K562 (cell line): ENCODE measurements around the gene LIPH. TPM values are rescaled to one million over a fixed set of nuclear protein-coding genes. Genes with fewer than 3 reads are reported as not detected.

Experiments
- BHLHE40 ChIP-seq: IDR thresholded peaks from 2 replicates; pipeline ENCODE4 v1.6.1; 2011; ENCODE audit warnings: low read length, improper control_type of control experiment
- KAT7 ChIP-seq: sonication (generic); formaldehyde crosslinking; IDR thresholded peaks from 2 replicates; pipeline ENCODE4 v1.8.0; 2022; ENCODE audit warnings: missing genetic modification reagents, mild to moderate bottlenecking, borderline replicate concordance
- PHF20 ChIP-seq: fragments of 450-650 bp; IDR thresholded peaks from 2 replicates; pipeline ENCODE4 v1.6.1; 2018; ENCODE audit not compliant: partially characterized antibody
- POLR2G ChIP-seq: fragments of 200-400 bp; formaldehyde crosslinking; IDR thresholded peaks from 2 replicates; pipeline ENCODE4 v1.6.1; 2017; ENCODE audit warnings: low read depth, mild to moderate bottlenecking, antibody characterized with exemption, low read length, moderate library complexity
- POU5F1 ChIP-seq: fragments of 150-350 bp; IDR thresholded peaks from 2 replicates; pipeline ENCODE4 v1.6.1; 2014; ENCODE audit warnings: borderline replicate concordance, low read length, low read depth, mild to moderate bottlenecking; ENCODE audit not compliant: partially characterized antibody
- SLC30A9 ChIP-seq: fragments of 250-450 bp; sonication (Bioruptor Pico); IDR thresholded peaks from 2 replicates; pipeline ENCODE4 v1.8.0; 2022; ENCODE audit warnings: mild to moderate bottlenecking, moderate library complexity
- THRAP3 ChIP-seq: fragments of 450-650 bp; IDR thresholded peaks from 2 replicates; pipeline ENCODE4 v1.6.1; 2016; ENCODE audit warnings: mild to moderate bottlenecking, inconsistent platforms, borderline replicate concordance
- polyA plus RNA-seq, 8 experiments: library from polyadenylated mRNA; depleted of rRNA in 4 of 8; stranded (reverse) in 5 of 8; unstranded in 3 of 8; fragments of >200 nt; fragmentation: Nextera tagmentation in 2 of 8; fragmentation: Illumina TruSeq in 1 of 8; extraction: Ambion mirVana in 2 of 8; extraction: Trizol in 1 of 8; gene quantifications; 2 replicates each; pipeline versions ENCODE4 v1.2.1 to v1.2.3, GENCODE V29; 2011 to 2014; ENCODE audit warnings: inconsistent platforms in 1 of 8, missing spikeins in 1 of 8
- total RNA-seq, 7 experiments: library from RNA; depleted of rRNA in 6 of 7; stranded (reverse); fragments of >200 nt in 6 of 7; fragmentation: Illumina TruSeq in 2 of 7; extraction: Trizol in 2 of 7; gene quantifications; 2 replicates each; pipeline versions ENCODE4 v1.2.1 to v1.2.3, GENCODE V29; 2011 to 2021; ENCODE audit warnings: low replicate concordance in 1 of 7
- TF ChIP-seq, protein P1 (sequence below): fragments of 450-650 bp; IDR thresholded peaks from 2 replicates; pipeline ENCODE4 v1.7.1; 2018; ENCODE audit warnings: mild to moderate bottlenecking, low read depth; ENCODE audit not compliant: partially characterized antibody
- TF ChIP-seq, protein P2 (sequence below): sonication (generic); formaldehyde crosslinking; IDR thresholded peaks from 2 replicates; pipeline ENCODE4 v1.9.0; 2022; ENCODE audit warnings: mild to moderate bottlenecking, missing genetic modification reagents
- TF ChIP-seq, protein P3 (sequence below): fragments of 450-650 bp; IDR thresholded peaks from 2 replicates; pipeline ENCODE4 v1.6.1; 2016
- TF ChIP-seq, protein P4 (sequence below), 2 experiments: fragments of 450-650 bp in 1 of 2; IDR thresholded peaks; 2 replicates each; pipeline ENCODE4 v1.6.1; 2011 to 2017; ENCODE audit warnings: low read depth in 2 of 2, antibody characterized with exemption in 1 of 2, borderline replicate concordance in 1 of 2, low read length in 1 of 2, mild to moderate bottlenecking in 1 of 2, mixed read lengths in 1 of 2; ENCODE audit not compliant: control insufficient read depth in 1 of 2
- TF ChIP-seq, protein P5 (sequence below): sonication (generic); formaldehyde crosslinking; IDR thresholded peaks from 2 replicates; pipeline ENCODE4 v1.8.1; 2023; ENCODE audit warnings: mild to moderate bottlenecking, missing genetic modification reagents, moderate library complexity
- TF ChIP-seq, protein P6 (sequence below): fragments of 450-650 bp; formaldehyde crosslinking; IDR thresholded peaks from 2 replicates; pipeline ENCODE4 v1.4.0; 2022; ENCODE audit warnings: missing genetic modification characterization

Gene LIPH
- total and polyA plus RNA-seq, 9 of the 15 experiments (the other 6 are each of a cell fraction or from before 2014, with no cell fraction given), result 0.73 to 1.8 (median 1.3) TPM

DNA sequence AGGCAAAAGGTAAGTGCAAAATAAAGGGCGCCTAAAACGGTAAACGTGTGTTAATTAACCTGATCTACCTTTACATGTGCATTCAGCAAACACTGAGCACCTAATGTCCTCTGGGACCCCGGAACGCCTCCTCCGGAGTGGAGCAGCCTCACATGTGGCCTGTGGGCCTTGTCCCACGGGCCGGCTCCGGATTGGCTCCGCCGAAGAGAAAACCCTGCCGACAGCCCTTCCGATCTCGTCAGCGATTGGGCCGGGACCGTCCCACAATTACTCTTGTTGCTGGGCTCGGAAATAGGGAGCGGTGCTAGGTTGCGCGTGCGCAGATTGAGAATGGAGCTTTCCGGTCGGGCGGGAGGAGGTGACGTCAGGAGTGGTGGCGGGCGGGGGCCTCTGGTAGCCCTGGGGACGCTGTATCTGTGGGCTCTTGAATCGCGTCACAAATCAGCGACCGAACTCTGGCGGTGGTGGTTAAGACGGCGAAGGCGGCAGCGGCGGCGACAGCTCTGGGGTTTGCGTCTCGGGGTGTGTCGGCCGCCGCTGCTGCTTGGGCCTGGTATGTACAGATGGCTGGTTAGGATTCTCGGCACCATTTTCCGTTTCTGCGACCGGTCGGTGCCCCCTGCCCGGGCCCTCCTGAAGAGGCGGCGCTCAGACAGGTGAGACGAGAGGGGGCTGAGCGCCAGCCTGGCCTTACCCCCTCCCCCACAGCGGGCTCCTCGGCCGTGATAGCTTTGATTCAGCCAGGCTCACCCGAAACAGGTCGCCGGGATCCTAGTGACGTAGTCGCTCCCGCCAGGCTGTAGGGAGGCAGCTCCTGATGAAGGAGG lies 33.7 kb upstream of the LIPH start, which contains the start of gene SENP2 (continued):
- TF ChIP-seq, protein P1, sequence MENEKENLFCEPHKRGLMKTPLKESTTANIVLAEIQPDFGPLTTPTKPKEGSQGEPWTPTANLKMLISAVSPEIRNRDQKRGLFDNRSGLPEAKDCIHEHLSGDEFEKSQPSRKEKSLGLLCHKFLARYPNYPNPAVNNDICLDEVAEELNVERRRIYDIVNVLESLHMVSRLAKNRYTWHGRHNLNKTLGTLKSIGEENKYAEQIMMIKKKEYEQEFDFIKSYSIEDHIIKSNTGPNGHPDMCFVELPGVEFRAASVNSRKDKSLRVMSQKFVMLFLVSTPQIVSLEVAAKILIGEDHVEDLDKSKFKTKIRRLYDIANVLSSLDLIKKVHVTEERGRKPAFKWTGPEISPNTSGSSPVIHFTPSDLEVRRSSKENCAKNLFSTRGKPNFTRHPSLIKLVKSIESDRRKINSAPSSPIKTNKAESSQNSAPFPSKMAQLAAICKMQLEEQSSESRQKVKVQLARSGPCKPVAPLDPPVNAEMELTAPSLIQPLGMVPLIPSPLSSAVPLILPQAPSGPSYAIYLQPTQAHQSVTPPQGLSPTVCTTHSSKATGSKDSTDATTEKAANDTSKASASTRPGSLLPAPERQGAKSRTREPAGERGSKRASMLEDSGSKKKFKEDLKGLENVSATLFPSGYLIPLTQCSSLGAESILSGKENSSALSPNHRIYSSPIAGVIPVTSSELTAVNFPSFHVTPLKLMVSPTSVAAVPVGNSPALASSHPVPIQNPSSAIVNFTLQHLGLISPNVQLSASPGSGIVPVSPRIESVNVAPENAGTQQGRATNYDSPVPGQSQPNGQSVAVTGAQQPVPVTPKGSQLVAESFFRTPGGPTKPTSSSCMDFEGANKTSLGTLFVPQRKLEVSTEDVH, result peak; percentile 40
- TF ChIP-seq SLC30A9 (CRISPR knock-in tag), result no peak
- TF ChIP-seq PHF20, result peak; percentile 90
- TF ChIP-seq BHLHE40, result peak; percentile 67
- TF ChIP-seq, protein P2, sequence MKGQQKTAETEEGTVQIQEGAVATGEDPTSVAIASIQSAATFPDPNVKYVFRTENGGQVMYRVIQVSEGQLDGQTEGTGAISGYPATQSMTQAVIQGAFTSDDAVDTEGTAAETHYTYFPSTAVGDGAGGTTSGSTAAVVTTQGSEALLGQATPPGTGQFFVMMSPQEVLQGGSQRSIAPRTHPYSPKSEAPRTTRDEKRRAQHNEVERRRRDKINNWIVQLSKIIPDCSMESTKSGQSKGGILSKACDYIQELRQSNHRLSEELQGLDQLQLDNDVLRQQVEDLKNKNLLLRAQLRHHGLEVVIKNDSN (CRISPR knock-in tag), result peak; percentile 55; the same call in 1 of the 2 replicates
- TF ChIP-seq, protein P3, sequence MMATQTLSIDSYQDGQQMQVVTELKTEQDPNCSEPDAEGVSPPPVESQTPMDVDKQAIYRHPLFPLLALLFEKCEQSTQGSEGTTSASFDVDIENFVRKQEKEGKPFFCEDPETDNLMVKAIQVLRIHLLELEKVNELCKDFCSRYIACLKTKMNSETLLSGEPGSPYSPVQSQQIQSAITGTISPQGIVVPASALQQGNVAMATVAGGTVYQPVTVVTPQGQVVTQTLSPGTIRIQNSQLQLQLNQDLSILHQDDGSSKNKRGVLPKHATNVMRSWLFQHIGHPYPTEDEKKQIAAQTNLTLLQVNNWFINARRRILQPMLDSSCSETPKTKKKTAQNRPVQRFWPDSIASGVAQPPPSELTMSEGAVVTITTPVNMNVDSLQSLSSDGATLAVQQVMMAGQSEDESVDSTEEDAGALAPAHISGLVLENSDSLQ, result peak; percentile 87
- TF ChIP-seq, protein P4, sequence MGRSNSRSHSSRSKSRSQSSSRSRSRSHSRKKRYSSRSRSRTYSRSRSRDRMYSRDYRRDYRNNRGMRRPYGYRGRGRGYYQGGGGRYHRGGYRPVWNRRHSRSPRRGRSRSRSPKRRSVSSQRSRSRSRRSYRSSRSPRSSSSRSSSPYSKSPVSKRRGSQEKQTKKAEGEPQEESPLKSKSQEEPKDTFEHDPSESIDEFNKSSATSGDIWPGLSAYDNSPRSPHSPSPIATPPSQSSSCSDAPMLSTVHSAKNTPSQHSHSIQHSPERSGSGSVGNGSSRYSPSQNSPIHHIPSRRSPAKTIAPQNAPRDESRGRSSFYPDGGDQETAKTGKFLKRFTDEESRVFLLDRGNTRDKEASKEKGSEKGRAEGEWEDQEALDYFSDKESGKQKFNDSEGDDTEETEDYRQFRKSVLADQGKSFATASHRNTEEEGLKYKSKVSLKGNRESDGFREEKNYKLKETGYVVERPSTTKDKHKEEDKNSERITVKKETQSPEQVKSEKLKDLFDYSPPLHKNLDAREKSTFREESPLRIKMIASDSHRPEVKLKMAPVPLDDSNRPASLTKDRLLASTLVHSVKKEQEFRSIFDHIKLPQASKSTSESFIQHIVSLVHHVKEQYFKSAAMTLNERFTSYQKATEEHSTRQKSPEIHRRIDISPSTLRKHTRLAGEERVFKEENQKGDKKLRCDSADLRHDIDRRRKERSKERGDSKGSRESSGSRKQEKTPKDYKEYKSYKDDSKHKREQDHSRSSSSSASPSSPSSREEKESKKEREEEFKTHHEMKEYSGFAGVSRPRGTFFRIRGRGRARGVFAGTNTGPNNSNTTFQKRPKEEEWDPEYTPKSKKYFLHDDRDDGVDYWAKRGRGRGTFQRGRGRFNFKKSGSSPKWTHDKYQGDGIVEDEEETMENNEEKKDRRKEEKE (IDR thresholded peaks at IDR 0.05; ENCODE audit: borderline replicate concordance in 1 of 2, control insufficient read depth in 1 of 2, low read depth in 2 of 2, low read length in 1 of 2), result no peak
- TF ChIP-seq, protein P5, sequence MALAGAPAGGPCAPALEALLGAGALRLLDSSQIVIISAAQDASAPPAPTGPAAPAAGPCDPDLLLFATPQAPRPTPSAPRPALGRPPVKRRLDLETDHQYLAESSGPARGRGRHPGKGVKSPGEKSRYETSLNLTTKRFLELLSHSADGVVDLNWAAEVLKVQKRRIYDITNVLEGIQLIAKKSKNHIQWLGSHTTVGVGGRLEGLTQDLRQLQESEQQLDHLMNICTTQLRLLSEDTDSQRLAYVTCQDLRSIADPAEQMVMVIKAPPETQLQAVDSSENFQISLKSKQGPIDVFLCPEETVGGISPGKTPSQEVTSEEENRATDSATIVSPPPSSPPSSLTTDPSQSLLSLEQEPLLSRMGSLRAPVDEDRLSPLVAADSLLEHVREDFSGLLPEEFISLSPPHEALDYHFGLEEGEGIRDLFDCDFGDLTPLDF (CRISPR knock-in tag), result 0 out of 2 replicates have a peak, but pooled peaks have one; percentile 29
- TF ChIP-seq, protein P6, sequence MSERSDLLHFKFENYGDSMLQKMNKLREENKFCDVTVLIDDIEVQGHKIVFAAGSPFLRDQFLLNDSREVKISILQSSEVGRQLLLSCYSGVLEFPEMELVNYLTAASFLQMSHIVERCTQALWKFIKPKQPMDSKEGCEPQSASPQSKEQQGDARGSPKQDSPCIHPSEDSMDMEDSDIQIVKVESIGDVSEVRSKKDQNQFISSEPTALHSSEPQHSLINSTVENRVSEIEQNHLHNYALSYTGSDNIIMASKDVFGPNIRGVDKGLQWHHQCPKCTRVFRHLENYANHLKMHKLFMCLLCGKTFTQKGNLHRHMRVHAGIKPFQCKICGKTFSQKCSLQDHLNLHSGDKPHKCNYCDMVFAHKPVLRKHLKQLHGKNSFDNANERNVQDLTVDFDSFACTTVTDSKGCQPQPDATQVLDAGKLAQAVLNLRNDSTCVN (CRISPR knock-in tag), result no peak
- peak; percentile 86 for TF ChIP-seq KAT7 (CRISPR knock-in tag)
- TF ChIP-seq POU5F1, result peak; percentile 6
- no peak for TF ChIP-seq THRAP3
- TF ChIP-seq POLR2G, result peak; percentile 95
